ENCODE results near the gene CC2D2B.
"Not testable (repeated sequence)": the region's sequence is repeated elsewhere in the genome, so short reads cannot be mapped to it uniquely, and the experiment has no call there.

Gene CC2D2B

DNA sequence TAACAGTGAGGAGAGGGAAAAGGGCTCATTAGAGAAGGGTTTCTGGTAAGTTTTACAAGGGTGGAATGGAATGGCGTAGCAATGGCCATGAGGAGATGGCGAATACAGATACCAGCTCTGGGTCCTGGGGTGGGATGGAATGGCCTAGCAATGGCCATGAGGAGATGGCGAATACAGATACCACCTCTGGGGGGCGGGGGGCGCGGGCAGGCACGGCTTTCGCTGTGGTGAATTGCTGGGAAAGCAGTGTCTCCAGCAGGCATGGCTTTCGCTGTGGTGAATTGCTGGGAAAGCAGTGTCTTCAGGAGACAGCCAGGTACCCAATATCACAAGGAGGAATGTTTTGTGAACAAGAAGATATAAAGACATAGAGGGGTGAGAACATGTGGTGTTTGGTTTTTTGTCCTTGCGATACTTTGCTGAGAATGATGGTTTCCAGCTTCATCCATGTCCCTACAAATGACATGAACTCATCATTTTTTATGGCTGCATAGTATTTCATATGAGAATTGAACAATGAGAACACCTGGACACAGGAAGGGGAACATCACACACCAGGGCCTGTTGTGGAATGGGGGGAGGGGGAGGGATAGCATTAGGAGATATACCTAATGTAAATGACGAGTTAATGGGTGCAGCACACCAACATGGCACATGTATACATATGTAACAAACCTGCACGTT, 1.7 kb upstream of the CC2D2B start:
- not testable (repeated sequence) for DNase-seq

DNA sequence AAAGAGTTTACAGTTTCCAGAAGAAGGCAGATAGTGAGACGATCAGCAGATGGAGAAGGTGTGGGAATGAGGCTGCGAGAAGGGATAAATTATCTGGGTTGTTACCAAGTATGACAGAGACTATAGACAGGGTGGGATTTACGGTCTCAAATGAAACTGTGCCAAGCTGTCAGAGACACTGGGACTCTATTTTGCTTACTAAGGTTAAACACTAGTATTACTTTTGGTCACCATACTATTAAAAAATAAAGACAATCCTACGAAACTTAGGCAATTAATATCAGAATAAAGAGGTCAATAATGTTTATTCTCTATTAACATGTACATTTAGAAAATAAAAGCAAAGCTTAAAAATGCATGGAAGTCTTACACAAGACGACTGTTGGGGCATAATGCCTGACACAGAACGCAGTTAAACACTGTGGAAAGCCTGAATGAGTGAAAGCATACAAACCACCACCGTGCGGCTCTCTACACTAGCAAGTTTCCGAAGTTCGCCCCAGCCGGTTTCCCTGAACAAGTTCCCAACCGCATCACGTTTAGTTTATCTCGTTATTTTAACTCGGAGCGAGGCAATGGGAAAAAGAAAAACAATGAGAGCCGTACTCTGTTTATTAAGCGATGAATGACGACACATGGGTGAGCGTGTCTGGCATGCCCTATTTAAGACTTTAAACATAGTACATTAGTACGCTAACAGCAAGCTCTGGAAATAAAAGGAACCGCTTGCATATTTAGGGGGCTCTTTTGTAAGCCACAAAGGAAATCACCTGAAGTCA, 909 bp upstream of the CC2D2B start:
- DNase-seq = no peak

DNA sequence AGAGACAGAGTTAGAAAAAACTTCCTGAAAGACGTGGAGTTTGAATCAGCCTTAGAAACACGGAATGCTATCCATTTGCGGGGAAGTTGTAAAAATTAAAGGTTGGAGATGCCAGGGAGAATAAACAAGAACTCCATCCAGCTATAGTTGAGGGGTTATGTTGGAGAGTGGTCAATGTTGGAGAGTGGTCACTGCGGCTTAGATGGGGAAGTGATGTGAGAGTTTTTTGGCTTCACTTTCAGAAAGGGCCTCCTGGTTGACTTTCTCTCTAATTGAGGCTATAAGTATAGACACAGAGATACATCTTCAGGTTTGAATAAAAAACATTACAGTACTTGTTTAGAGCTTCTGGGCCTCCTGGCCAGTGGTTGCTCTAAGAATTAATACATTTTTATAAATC, 675 bp downstream of the CC2D2B start:
- DNase-seq = no peak

DNA sequence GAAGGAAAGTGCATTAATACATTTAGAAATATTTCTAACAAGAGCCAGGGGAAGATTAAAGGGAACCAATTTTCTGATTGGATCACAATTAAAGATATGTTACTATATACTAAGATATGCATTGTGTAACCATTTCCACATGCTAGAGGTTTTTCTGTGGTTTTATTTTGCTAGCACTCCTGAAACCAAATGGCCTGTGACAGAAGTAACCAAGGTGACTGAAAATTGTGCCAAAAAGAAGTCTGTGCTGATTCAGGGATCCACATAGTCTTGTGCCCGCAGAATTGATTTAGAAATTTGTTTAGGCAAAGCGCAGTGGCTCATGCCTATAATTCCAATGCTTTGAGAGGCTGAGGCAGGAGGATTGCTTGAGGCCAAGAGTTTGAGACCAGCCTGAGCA, 1.8 kb downstream of the CC2D2B start:
- no peak for DNase-seq

DNA sequence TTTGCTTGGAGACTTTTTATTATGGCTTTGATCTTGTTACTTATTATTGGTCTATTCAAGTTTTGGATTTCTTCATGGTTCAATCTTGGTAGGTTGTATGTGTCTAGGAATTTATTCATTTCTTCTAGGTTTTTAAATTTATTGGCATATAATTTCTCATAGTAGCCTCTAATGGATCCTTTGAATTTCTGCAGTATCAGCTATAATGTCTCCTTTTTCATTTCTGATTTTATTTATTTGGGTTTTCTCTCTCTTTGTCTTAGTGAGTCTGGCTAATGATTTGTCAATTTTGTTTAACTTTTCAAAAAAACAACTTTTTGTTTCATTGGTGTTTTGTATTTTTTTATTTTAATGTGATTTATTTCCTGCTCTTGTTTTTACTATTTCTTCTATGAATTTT, 8.3 kb downstream of the CC2D2B start:
- DNase-seq = not testable (repeated sequence)

DNA sequence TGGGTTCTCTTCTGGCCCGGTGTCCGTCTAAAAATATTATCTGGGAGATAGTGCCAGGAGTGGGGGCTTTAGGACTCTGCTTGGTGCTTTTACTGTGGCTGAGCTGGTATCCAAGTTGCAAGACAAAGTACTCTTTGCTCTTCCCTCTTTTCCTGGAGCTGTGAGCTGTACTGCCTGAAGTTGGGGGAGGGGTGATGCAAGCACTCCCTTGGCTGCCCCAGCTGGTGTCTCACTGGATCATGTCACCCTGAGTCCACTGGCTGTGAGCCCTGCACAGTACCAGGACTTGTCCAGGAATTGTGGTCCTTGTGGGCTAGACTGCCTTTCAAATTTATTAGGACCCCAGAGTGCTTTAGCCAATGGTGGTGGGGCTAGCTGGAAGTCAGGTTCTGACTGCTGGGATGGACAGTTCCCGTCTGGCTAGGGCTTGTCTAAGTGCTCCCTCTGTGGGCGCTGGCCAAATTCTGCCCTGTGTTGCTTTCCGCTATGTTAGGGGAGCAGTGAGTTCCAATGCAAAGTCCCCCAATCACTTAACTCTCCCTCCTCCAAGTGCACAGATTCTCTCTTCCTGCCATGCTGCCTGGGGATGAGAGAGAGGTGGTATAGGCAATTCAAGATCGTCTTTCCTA, 13.1 kb downstream of the CC2D2B start:
- DNase-seq = no peak

DNA sequence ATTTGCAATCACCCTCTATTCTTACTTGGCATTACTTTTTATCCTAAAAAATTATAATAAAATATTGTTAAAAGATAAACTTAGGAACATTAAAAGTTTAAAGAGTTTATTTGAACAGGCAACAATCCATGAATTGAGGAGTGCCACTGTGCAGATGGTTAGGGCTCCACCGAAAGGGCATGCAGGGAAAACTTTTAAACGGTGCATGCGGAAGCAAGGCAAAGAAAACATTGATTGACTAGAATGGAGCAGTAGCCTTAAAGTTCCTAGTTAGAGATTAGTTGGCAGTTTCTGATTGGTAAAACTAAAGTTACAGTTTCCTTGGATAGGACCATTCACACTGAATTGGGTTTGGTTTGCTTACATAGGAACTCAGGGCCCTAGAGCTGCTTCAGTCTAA, 17.3 kb downstream of the CC2D2B start:
- no peak for DNase-seq

DNA sequence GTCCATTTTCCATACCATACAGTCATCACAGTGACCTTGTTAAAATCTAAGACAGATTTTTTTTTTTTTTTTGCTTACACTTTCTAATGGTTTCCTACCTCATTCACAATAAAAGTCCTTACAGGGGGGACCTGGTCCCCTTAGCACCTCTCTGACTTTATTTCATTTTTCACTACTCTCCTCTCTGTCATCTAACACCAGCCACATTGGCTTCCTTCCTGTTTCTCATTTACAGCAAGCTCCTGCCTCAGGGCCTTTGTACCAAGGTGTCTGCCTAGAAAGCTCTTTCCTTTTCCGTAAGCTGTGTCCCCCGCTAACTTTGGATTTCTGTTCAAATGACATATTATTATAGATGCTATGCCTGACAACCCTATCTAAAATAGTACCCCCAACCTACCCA, 27.7 kb downstream of the CC2D2B start:
- DNase-seq = no peak

DNA sequence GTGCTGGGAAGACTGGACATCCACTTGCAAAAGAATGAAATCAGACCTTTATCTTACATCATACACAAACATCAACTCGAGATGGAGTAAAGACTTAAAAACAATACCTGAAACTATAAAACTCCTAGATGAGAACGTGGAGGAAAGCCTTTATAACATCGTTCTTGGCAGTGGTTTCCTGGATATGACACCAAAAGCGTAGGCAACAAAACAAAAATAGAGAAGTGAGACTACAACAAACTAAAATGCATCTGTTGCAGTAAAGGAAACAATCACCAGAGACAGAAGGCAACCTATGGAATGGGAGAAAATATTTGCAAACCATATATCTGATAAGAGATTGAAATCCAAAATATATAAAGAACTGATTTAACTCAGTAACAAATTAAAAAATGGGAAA, 33.3 kb downstream of the CC2D2B start:
- no peak for DNase-seq

DNA sequence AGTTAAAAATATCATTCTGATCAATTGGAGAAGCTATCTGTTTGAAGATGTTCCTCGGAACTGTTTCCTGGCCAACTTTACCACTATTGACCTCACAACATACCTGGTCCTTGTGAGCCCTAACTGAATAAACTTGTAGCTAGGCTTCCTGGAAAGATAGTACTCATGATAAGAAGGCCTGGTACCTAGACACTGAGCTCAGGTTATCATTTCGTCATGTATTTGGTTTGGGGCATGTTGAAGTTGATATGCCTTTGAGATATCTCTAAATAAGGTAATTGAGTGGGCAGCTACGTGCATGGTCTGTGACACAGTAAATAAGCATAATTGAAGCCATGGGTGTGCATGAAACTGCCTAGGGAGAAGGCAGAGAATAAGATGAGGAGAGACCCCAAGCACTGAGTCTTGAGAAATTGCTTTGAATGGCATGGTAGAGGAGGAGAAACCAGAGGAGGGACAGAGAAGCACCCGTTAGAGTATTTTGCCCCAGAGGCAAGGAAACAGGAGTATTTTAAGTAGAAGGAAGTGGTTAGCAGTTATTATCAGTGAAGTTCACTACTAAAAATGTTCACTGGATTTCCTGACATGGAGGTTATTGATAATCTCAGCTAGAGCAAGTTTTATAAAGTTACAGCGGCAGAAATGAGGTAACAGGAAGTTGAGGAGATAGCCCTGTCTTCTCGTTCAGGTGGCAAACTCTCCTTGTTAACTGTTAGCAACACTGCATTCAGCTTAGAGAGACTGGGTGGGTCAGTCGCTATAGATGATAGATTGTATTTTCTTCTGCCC, 55.6 kb downstream of the CC2D2B start:
- no peak for DNase-seq

DNA sequence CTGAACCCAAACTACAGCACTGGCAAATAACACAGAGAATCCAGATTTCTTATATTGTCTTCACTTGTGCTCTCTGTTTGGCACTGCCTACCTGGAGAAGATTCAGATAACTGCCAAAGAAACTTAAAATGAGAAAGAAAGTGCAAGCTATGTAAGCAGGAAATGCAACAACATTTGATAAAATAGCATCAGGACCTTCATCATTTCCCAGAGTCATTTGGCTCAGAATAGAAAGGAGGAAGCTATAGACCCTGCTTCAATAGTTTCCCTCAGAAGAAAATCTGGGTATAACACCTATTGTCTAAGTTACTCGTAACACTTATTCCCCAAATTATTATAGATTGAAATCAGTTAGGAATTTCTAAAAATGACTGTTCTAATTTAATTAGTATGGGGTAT, 56.2 kb downstream of the CC2D2B start:
- DNase-seq = no peak

DNA sequence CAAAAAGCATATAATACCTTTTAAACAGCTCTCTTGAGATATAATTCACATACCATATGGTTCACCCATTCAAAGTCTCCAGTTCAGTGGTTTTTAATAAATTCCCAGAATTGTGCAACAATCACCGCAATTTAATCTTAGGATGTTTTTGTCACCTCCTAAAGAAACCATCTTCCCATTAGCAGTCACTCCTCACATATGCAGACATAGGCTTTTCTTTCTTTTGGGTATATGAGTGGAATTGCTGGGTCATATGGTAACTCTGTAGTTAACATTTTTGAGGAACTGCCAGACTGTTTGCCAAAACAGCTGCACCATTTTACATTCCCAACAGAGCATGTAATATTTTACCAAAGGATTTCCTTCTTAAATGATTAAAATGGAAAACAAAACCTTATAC, 57.0 kb downstream of the CC2D2B start:
- DNase-seq = no peak

DNA sequence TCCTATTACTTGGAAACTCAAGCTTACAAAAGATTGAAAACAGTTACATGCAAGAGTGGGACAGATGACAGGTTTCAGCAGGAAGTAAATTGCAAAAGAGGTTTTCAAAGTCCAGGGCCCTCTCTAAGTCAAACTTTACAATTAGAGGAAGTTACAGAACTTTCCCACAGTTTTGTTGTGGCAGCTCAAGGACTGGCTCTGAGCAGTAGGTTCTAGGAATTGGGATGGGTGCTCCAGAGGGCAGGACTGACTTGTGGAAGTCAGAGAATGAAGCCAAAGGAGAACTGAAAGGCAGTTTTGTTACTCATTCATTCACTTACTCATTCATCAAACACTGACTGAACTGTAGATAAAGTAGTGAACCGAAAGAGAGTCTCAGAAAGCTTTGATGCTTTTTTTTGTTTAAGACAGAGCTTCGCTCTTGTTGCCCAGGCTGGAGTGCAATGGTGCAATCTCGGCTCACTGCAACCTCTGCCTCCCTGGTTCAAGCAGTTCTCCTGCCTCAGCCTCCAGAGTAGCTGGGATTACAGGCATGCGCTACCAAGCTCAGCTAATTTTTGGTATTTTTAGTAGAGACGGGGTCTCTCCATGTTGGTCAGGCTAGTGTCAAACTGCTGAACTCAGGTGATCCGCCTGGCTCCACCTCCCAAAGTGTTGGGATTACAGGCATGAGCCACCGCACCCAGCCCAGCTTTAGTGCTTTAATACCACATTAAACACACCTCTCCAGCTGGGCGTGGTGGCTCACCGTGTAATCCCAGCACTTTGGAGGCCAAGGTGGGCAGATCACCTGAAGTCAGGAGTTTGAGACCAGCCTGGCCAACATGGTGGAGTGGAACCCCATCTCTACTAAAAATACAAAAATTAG, 68.8 kb downstream of the CC2D2B start:
- DNase-seq = no peak

DNA sequence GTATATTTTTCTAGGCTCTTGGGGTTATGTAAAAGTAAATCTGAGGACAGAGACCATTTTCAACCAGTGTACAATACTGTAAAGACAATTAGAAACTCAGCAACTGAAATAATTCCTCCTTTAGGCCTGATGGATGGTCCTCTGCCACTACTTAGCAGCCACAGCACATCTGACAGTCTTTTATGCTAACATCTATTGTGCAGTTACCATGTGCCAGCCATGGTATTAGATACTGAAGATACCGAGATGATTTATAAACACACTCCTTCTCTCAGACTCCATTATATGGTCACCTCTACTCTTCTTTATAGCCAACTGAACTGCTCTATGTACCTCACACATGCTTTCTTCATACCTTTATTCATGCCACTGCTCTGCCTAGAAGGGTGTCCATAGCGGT, 74.4 kb downstream of the CC2D2B start:
- DNase-seq = no peak

DNA sequence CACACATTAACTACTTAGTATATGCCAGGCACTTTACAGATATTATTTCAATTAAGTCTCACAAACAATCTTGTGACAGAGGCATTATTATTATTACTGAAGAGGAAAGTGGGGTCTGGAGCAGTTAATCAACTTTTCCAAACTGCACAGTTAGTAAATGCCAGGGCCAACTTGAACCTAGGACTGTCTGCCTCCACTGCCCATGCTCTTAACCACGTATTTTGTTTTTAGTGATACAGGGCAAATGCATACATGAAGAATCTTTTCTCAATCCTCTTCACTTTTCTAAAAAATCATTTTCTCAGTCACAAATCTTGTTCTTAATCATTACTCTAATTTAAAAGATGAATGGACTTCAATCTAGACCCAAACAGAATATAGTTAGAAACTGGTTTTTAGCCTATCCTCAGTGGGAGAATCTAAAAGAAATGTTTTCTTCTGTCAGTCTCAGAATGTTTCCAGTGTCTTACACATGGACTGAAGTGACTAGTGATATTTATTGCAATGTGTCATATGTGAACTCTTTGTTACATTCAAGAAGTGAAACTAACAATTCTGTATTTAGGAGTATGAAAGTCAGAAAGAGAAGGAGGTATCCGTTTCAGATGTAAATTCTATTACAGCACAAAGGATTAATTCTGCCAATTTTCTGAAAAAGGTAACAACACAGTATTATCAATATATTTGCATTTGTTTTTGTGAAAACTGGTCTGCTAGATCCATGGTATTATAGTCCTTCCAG, 80.1 kb downstream of the CC2D2B start:
- DNase-seq = no peak

DNA sequence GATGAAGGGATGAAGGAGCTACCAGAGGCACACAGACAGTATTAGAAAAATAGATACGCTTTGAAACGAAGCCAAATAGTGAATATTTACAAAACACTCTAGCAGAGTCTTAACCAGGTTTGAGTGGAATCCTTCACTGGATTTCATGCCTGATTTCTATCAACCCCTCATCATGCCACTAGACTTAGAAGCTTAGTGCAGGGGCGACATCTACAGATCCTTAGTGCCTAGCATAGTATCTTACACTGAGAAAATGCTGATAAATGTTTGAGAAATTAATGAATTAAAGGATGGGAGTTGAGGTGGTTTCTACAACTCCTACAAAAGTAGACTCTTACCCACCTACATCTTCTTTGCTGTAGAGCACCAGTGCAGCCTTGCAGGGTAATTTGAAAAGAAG, 80.9 kb downstream of the CC2D2B start:
- DNase-seq = no peak

DNA sequence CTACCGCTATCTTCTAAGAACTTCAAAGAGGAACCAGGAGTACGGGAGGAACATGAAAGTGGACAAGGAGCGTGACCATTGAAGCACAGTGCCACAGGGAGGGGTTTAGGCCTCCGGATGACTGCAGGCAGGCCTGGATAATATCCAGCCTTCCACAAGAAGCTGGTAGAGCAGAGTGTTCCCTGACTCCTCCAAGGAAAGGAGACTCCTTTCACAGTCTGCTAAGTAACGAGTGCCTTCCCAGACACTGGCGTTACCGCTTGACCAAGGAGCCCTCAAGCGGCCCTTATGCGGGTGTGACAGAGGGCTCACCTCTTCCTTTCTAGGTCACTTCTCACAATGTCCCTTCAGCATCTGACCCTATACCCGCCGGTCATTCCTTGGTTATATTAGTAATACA, 86.6 kb downstream of the CC2D2B start:
- not testable (repeated sequence) for DNase-seq

DNA sequence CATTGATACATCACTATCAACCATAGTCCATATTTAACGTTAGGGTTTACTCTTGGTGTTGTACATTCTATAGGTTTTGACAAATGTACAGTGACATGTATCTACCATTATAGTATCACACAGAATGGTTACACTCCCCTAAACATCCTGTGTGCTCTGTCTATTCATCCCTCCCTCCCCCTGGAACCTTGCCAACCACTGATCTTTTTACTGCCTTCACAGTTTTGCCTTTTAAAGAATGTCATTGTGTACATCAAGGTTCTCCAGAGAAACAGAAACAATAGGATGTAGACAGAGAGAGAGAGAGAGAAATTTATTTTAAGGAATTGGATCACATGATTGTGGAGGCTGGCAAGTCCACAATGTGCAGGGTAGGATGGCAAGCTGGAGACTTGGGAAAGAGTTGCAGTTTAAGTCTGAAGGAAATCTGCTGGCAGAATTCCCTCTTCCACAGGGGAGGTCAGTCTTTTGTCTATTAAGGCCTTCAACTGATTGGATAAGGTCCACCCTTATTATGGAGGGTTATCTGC, 90.5 kb downstream of the CC2D2B start:
- no peak for DNase-seq

DNA sequence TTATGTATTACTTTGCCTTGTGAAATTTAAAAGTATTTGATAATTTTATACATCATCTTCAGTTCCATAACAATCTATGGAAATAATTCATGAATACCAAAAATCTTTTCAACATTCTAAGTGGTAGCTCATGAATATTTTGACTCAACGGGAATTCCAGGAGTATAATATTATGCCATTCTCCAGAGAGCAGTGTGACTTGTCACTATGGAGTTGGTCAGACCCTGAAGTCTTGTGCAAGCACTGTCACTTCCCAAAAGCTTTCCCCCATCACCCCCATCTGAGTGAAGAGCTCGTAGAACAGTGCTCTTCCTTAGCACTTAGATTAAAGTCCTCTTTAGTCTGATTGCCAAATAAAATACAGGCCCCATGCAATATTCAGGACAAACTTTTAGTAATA, 106.2 kb downstream of the CC2D2B start:
- DNase-seq = no peak

DNA sequence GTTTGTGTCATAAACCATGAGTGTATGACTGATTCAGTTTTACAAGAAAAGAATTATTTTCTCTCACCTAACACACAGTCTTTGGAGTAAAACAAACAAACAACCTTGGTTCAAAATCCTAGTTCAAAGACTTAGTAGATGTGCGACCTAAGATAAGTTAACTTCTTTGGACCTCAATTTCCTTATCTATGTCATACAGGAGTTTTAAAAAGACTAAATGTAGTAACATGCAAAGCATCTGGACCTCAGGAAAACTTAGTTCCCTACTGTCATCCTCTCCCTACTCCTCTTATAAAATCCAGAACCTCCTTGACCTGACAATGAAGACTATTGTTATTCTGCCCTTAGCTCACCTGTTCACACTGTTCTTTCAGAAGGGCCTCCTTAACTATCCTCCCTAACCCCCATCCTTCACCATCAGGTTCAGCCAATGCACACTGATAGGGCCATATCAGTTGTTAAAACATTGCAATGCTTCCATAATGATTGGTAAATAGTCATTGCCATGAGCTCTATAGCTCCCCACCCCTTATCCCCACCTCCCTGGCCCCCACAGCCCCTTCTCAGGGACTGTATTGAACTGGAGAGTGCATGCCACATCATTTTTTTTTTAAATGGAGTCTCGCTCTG, 106.8 kb downstream of the CC2D2B start:
- DNase-seq = no peak

Data from right kidney (tissue), 1 donor.